Measurements from ENCODE around the gene MRTFA.

DNA sequence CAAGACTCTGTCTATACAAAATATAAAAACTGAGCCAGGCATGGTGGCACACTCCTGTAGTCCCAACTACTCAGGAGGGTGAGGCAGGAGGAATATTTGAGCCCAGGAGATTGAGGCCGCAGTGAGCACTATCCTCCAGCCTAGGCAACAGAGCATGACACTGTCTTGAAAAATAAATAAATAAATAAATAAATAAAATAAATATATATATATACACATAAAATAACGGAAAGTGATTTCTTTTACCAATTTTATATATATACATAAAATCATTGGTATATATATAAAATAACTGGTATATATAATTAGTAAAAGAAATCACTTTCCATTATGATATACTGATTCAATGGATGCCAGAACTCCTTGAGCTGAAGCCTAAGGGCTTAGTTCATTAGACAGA is 91.8 kb downstream of the MRTFA start:
- TF ChIP-seq EZH2 (IDR thresholded peaks at IDR 0.05) = no peak
- TF ChIP-seq, protein P1, sequence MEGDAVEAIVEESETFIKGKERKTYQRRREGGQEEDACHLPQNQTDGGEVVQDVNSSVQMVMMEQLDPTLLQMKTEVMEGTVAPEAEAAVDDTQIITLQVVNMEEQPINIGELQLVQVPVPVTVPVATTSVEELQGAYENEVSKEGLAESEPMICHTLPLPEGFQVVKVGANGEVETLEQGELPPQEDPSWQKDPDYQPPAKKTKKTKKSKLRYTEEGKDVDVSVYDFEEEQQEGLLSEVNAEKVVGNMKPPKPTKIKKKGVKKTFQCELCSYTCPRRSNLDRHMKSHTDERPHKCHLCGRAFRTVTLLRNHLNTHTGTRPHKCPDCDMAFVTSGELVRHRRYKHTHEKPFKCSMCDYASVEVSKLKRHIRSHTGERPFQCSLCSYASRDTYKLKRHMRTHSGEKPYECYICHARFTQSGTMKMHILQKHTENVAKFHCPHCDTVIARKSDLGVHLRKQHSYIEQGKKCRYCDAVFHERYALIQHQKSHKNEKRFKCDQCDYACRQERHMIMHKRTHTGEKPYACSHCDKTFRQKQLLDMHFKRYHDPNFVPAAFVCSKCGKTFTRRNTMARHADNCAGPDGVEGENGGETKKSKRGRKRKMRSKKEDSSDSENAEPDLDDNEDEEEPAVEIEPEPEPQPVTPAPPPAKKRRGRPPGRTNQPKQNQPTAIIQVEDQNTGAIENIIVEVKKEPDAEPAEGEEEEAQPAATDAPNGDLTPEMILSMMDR (IDR thresholded peaks at IDR 0.05) = no peak
